Uterus (tissue), 2 donors: Measurements from ENCODE around the gene PSMB1.

ENCODE experiments used
- CTCF ChIP-seq, 4 experiments: fragments of 200-600 bp in 2 of 4; fragments of 450-650 bp in 2 of 4; sonication (generic) in 2 of 4; IDR thresholded peaks; one replicate each; pipeline ENCODE4 v1.5.1; 2016 to 2019; ENCODE audit warnings: antibody characterized with exemption in 4 of 4, mild to moderate bottlenecking in 2 of 4, moderate library complexity in 1 of 4
- POLR2A ChIP-seq, 2 donors: fragments of 450-650 bp; IDR thresholded peaks; one replicate each; pipeline ENCODE4 v1.6.1; 2016; ENCODE audit warnings: antibody characterized with exemption in 2 of 2, mild to moderate bottlenecking in 1 of 2, moderate library complexity in 1 of 2

GRCh38 chr6:170542031-170542719 is 10.9 kb downstream of the PSMB1 start:
- TF ChIP-seq CTCF (IDR thresholded peaks at IDR 0.05), result no peak
- no peak for TF ChIP-seq POLR2A (IDR thresholded peaks at IDR 0.05)
